HG02870 (cell line): ENCODE results near the gene LMF2.

Source experiments
- ATAC-seq: cut with Tn5 transposase; IDR thresholded peaks from one replicate; pipeline ENCODE4 v1.9.1; 2021; ENCODE audit warnings: mild to moderate bottlenecking, moderate library complexity; ENCODE audit not compliant: unreplicated experiment

The LMF2 gene

DNA sequence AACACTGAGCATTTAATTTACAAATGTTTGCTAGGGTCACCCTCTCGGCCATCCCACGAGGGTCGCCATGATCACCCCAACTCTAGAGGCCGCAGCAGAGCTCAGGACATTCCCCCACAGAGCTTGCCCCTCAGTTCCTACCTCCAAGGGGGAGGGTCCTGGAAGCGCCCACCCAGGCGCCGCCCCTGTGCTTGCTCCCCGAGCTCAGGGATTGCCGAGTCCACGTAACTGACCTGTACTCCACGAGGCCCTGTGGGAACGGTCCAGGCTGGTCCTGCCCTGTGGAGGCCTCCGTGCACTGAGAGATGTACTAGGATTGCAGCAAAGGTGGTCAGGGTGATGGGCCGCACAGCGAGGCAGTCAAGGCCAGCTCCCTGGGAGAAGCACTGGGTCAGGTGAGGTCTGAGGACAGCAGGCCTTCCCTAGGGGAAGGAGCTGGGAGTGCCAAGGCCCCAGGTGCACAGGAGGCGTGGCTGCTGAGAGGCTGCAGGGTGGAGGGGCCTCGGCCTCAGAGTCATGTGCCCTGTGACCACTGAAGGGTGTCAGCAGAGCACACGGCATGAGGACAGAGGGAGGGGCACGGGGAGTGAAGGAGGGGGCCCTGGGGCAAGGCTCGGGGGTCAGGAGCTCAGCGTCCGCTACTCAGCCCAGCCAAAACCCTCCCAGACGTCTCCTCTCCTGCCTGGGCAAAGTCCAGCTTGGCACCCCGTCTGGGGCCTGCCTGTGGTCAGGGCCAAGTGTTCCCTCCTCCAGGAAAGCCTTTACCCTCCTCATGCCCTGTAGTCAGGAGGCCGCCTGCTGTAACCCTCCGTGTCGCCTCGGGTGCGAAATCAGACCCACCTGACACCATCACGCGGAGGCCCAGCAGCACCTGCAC lies 23.3 kb downstream of the LMF2 start:
- ATAC-seq, result no peak

DNA sequence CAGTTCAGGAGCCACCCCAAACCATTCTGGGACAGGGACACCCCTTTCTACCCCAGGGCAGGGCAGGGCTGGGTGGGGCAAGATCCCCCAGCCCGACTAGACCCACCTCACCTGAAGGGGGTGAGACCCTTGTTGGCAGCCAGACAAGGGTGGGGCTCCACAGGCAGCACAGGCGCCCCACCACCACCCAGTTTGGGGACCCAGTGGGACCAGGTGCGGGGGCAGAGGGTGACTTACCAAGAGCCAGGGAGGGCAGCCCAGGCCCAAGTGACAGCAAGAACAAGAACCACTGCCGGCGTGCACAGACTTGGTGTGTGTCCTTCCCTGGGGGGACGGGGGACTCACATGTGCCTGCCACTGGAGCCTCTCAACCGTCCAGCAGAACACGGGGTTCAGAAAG lies 23.9 kb downstream of the LMF2 start:
- ATAC-seq, result no peak

DNA sequence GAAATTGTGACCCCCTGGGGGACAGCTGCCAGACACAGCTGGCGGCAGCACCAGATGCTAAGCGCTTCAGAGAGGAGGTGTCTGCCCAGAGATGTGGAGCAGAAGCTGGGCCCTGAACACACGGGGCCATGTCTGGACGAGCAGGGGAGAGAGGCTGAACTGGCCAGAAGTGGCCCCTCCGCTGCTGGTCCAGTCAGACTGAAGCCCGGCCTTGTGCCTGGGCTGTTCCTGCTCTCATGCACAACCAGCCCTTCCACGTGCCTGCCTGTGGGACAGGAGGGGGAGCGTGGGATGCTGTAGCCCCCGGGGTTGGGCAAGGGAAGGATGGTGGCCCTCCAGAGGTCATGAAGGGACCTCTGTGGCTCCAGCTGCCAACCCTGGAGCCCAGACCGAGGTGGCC lies 24.4 kb downstream of the LMF2 start:
- ATAC-seq, result no peak

DNA sequence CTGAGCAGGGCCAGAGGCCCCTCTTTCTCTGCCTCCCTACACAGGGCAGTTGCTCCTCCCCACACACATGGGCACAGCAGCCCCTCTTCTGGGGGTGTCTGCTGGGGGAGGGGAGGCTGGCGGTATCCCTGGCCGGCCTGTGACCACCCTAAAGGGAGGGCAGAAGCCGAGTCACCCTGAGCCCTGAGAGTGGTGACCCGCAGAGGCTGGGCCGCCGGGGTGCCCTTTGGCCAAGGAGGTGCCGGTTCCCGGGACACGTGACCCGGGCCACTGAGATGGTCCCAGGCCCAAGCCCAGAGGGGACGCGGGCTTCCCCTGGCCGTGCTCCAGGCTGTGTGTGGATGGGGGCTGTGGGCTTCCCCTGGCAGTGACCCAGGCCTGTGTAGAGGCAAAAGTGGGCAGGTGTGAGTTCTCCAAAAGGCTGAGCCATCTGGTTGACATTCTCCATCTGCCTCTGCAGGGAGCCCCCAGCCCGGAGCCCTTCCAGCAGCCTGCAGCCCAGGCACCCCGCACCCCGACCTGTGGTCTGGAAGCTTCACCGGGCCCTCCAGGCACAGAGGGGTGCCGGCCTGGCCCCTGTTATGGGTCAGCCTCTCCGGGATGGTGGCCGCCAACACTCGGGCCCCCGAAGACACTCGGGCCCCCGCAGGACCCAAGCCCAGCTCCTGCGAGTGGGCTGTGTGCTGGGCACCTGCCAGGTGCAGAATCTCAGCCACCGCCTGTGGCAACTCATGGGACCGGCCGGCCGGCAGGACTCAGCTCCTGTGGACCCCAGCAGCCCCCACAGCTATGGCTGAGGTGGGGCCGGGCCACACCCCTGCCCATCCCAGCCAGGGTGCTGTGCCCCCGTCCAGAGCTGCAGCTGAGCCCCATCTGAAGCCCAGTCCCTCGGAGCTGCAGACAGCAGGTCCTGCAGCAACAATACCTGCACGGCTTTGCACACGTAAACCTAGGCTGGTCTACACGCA lies 25.1 kb downstream of the LMF2 start:
- ATAC-seq, result no peak

DNA sequence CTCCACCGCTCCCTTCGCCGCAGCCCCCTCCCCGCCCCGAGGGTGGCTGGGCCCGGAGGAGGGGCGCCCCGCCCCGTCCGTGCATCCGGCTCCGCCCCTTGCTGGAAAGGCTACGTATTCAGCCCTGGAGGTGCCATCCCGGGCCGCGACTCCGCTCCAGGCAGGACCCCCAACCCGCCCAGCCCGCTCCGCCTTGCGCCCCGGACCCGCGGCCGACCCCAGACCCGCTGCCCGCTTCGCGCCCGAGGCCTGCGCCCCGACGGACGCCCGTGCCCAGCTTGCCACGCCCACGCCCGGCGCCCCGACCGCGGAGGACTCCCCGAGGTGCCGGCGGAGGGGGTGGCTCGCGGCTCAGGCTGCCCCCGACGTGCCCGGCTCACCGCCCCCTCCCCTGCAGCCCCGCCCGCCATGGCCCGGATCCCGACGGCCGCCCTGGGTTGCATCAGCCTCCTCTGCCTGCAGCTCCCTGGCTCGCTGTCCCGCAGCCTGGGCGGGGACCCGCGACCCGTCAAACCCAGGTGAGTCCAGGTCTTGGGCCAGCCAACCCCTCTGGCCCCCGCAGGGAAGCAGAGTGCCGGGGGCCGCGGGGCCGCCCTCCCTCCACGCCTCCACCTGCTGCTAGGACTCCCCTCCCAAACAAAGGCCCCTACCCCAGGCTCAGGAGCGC lies 25.9 kb downstream of the LMF2 start, which contains the start of gene ADM2:
ADM2 (plus strand) TSS at position 104 of the 667 bp plus-strand sequence; CDS start at position 409, 305 bp downstream.
- ATAC-seq, result no peak

DNA sequence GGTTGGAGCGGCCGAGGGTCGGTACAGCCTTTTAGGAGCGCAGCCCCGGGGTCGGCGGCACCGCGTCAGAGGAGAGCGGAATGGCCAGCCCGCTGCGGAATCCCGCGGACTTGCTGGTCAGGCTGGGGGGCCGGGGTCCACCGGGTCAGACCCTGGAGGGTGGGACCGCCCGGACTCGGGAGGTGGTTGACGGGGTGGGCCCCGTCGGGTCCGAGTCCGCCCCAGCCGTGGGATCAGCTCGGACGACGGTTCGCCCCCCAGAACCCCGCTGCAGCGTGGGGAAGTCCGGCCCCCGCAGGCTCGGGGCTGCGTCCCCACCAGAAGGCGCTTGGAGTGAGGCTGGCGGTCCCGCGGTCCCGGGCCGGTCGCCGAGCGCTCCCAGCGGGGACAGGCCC lies 26.5 kb downstream of the LMF2 start:
- ATAC-seq, result no peak

DNA sequence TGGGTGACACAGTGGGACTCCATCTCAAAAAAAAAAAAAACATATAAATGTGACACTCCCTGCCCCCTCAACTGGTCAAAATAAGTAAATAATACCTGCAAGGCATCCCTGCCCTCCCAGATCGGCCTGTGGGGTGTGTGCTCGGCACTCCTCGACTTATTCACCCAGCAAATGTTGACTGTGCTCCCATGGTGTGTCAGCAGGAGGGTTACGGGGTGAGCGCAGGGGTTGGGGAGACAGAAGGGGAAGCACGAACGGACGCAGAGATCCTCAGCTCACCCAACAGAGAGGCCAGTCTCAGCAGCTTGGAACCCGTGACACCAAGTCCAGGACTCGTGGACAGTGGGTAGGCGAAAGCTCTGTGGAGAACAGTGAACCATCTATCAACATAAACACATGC lies 27.8 kb downstream of the LMF2 start:
- ATAC-seq, result no peak

DNA sequence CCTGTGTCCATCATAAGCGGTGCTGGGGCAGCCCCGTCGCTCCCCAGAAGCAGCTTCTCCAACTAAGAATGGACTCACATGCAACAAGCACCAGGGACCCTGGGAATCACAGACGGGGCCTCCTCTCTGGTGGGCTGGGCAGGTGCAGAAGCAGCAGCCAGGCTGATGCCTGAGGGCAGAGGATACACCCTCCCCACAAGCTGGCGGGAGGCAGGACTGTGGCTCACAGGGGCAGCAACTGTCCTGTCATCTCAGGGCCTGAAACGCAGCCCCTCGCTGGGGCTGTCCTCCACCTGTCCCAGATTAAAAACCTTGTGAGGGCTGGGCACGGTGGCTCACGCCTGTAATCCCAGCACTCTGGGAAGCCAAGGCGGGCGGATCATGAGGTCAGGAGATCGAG lies 29.6 kb downstream of the LMF2 start:
- ATAC-seq, result no peak

DNA sequence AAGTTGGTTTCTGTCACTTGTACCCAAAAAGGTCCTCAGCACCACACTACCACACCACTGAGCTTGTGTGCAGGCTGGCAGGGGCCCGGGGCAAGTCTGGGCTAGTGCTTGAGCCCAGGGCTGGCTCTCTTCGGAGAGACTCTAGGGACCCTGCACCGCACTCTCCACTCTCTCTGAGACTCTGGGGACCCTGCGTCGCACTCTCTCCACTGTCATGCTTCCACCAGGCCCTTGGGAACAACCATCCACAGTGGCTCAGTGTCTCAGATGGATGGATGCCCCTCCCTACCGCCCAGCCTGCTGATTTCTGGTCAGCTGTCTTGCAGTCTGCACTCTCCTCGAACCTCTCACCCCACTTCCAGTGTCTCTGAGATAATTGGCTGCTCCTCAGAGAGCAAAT lies 30.6 kb downstream of the LMF2 start:
- ATAC-seq, result no peak

DNA sequence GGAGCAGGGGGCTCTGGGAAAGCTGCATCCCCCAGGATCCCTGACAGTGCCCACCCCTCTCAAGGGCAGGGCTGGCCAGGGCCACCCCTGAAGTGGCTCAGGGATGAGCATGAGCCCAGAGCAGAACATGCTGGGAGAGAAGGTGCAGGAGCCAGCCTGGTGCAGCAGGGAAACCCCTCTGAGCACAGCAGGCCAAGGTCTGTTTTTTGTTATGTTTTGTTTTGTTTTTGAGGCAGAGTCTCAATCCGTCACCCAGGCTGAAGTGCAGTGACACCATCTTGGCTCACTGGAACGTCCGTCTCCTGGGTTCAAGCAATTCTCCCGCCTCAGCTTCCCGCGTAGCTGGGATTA lies 31.9 kb downstream of the LMF2 start:
- ATAC-seq, result no peak

DNA sequence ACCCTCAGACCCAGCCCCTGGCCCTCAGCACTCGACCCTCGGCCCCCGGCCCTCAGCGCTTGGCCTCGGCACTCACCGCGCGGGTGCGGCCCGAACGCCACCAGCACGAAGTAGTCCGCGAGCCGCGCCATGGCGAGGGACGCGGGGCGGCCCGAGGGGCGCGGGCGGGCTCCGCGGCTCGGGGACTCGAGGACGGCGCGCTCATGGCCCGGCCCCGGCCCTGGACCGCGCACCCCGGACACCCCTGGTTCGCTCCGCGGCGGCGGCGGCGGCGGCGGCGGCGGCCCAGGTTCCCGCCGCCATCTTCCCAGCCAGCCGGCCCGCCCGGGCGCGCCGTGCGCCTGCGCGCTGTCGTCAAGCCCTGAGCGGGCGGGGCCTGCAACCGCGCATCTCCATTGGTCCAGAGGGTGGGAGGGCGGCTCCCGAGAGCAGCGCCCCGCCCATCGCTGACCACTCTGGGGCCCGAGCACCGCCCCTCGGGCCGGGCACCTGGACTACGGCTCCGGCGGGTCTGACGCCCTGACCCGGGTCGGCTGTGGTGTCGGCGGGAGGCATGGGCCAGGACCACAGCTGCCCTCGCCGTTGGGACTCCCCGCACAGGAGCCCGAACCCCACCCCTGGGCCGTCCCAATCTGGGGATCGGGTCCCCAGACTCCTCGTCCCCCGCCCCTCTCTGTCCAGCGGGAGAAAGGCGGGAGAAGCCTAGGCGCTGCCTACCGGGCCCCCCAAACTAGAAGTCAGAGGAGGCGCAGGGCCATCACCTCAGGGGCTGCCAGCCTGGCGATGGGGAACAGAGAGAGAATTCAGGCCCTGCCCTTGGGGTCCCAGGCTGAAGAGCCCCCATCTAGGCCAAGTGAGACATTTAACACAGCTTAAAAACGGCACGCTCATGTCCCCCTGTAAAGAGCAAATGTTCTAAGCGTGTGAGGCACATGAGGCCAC lies 32.5 kb downstream of the LMF2 start, which contains the start of gene SBF1:
SBF1 (minus strand) TSS at position 326 of the 942 bp plus-strand sequence; CDS start at position 131, 195 bp downstream.
- ATAC-seq, result peak; percentile 58

DNA sequence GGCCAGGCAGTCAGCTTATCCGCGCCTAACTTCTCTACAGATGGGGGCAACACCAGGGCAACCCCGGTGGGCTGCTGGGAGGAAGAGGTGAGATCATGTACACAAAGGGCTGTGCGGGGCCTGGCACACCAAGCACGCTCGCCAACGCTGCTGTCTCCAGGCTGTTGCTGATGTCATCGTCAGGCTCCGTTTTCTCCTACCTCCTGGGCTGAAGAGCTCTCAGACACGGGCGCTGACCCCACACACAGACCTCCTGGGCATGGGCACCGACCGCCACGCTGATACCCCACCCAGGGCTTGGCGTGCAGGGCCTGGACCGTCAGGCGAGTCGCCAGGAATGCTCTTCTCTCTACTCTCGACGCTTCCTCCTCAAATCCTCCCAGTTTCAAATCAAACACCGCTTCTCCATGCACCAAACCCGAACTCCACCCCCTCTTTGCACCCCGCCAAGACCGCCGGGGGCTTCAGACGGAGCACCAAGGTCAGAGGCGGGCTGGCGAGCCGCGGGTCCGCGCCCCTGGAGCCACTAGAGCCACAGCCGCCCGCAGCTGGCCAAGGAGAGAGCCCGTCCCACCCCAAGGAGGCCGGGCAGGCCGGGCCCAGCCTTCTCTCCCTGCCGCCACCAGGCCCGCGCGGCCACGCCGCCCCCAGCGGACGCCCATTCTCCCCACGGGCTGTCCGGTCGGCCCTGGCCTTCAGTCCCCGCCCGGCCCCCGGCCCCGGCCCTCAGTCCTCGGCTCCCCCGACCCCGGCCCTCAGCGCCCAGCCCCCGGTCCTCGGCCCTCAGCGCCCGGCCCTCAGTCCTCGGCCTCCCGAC lies 33.4 kb downstream of the LMF2 start:
- peak; percentile 8 for ATAC-seq

DNA sequence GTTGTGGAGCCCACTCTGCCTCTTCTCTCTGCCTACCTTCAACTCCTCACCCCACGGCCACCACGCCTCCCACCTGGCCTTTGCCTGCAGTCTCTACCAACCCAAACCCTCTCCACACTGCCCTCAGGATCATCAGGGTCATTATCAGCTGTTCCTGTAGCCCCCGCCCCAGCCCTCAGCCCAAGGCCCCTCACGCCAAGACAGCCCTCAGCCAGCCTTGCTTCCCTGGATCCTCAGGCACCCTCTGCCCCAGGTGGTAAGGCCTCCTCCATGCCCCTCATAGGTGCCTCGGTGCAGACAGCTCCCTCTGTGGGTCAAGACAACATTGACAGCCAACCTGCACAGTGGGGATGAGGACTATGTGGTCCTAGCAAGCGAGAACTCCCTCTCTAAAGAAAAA lies 34.4 kb downstream of the LMF2 start:
- ATAC-seq, result no peak

DNA sequence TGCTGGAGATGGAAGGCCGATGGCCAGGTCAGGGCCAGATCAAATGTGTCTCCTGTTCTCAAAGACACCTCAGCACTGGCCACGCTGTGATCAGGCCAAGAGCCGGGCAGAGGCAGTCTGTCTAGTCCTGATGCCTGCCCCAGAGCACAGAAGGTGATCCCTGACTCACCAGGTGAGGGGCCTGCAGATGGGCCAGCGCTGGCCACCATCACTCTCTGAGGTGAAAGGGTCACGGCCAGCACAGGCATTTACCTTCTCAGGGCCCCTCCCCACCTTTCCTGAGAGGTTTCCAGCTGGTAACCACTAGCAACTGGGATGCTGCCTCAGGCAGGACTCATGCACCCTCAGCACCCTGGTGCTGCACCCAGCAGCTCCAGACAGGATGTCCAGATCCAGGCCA lies 35.5 kb downstream of the LMF2 start:
- ATAC-seq, result no peak

DNA sequence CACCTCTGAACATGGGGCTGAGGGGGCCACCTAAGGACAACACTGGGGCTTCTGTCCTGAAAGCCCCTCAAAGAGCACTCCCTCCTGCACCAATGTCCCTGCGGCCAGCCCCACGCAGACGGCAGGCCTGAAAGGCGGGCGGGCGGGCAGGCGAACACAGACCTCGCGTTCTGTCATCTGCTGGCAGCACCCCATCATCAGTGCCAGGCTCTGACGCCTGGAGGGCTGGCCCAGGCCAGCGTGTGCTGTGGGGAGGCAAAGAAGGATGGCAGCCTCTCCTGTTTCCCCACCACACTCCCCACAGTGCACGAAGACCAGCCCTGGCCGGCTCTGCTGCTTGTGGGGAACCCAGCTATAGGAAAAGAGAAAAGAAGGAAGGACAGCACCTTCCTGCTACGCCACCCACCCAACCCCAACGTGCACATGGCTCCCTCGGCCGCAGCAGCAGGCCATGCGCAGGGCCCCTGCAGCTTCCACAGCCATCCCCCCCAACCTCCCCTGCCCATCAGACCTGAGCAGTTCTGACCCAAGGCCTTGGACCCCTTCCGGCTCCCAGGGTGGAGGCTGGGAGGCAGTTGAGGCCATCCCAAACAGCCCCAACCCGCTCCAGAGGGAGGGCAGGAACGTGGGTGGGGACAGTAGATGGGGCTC lies 36.2 kb downstream of the LMF2 start:
- no peak for ATAC-seq

DNA sequence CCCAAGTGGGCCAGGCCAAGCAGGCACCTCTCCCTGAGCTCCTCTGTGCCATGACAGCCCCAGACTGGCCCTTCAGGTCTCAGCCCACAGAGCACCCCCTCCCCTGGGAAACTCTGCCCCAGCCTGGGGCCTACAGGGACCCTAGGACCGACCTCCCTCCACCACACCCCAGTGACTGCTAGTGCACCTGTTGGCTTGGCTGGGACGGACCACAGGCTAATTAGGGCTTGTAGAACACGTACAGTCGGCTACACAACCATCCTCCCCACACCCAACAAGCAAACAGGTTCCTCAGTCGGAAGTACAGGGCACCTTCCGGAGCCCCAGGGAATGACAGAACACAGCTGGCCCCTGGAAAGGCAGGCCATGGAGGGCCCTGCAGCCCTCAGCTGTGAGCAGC lies 37.0 kb downstream of the LMF2 start:
- no peak for ATAC-seq

DNA sequence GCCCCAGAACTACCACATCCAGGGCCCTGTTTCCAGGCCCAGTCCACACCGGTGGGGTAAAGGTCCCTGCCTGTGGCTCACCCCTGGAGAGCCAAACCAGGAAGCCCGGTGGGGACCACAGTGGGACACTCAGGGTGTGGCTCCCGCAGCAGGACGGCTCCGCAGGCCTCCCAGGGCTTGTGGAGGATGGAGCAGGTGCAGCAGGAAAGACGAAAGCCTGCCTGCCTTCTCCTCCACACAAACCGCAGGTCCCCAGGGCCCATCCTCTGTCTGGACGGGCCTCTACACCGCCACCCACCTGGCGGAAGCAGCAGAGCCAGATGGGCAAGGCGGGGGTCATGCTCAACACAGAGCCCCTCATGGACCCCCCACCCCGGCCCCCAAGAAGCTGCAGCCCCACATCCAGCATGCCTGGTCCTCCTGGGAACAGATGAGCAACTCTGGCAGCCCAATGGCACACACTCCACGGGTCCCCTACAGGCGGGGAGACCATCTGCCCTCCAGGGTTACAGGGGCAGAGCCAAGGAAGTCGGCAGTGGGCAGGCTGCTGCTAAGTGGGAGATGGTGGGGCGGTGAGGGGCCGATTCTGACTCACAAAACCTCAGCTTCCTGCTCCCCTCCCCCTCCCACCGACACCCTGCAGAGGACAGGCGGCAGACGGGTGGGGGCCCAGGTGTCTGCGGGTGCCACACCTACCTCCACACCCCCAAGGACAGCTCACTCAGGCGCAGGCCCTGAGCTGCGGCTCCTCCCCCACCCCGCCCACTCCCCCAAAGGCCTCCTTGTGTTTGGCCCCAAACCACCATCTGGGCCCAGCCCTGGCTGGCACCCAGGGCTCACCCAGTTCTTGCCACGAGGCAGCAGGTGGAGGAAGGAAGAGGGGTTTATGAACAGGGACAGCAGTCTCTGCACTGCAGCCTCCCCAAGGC lies 37.9 kb downstream of the LMF2 start:
- ATAC-seq, result peak; percentile 37

DNA sequence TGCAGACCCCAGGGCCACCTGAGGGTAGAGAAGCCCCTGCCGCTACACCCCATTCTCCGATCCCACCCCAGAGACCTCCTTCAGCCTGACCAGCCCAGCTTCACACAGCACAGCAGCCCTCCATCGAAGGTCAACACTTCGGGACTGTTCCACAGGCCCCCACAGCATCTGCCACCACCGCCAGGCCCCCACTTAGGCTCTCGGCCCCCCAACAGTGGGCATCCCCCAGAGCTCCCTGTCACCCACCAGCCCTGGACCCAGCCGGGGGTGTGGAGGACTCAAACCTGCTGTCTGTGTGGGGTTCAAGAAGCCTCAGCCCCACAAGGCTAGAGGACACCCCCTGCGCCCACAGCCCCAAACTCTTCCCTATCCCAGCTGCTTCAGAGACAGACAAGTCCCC lies 38.9 kb downstream of the LMF2 start:
- no peak for ATAC-seq
